WTC11 (cell line): ENCODE results near the gene OPRM1. TPM values are rescaled to one million over a fixed set of nuclear protein-coding genes. Genes with fewer than 3 reads are reported as not detected.

ENCODE experiments used
- ATAC-seq: fragments of 200-7000 bp; cut with Tn5 transposase; 2 replicates; pipeline ENCODE4 v1.10.0; 2021; ENCODE audit warnings: mild to moderate bottlenecking, moderate library complexity
- CTCF ChIA-PET: fragments of 300-600 bp; sonication (Branson Sonifier 250); formaldehyde crosslinking; loops from one replicate; lab custom pipeline; 2021; ENCODE audit warnings: antibody characterized with exemption; lab: Charles Lee
- POLR2A ChIA-PET: fragments of 350-600 bp; sonication (Branson Sonifier 250); formaldehyde crosslinking; loops from one replicate; lab custom pipeline; 2021; ENCODE audit warnings: antibody characterized with exemption; lab: Charles Lee
- DNase-seq: peaks from one replicate; pipeline ENCODE4 v3.0.0; 2021; ENCODE audit warnings: low spot score
- H3K27ac Mint-ChIP-seq: 2 replicates; pipeline ENCODE4 v1.8.0; 2021; ENCODE audit warnings: mixed read lengths
- H3K27me3 Mint-ChIP-seq: 2 replicates; pipeline ENCODE4 v1.8.0; 2021; ENCODE audit warnings: low read depth, mild to moderate bottlenecking, moderate library complexity, mixed read lengths
- H3K36me3 Mint-ChIP-seq: 2 replicates; pipeline ENCODE4 v1.8.0; 2021; ENCODE audit warnings: mixed read lengths
- H3K4me1 Mint-ChIP-seq: 2 replicates; pipeline ENCODE4 v1.8.0; 2022; ENCODE audit warnings: mixed read lengths
- H3K4me3 Mint-ChIP-seq: 2 replicates; pipeline ENCODE4 v1.8.0; 2021; ENCODE audit warnings: mild to moderate bottlenecking, moderate library complexity, mixed read lengths
- H3K9me3 Mint-ChIP-seq: 2 replicates; pipeline ENCODE4 v1.8.0; 2021; ENCODE audit warnings: mixed read lengths
- CBFB ChIP-seq: sonication (generic); formaldehyde crosslinking; IDR thresholded peaks from 2 replicates; pipeline ENCODE4 v1.8.1; 2022; ENCODE audit warnings: mild to moderate bottlenecking, low read depth, missing genetic modification reagents
- CREB1 ChIP-seq: sonication (generic); formaldehyde crosslinking; IDR thresholded peaks from 2 replicates; pipeline ENCODE4 v1.8.0; 2023; ENCODE audit warnings: mild to moderate bottlenecking, missing genetic modification reagents
- CTCF ChIP-seq: fragments of 200-600 bp; IDR thresholded peaks from 2 replicates; pipeline ENCODE4 v1.8.0; 2022; ENCODE audit warnings: antibody characterized with exemption
- E2F5 ChIP-seq: sonication (generic); formaldehyde crosslinking; IDR thresholded peaks from 2 replicates; pipeline ENCODE4 v1.8.1; 2022; ENCODE audit warnings: mild to moderate bottlenecking, moderate library complexity, missing genetic modification reagents
- EMX1 ChIP-seq: fragments of 250-450 bp; sonication (Bioruptor Pico); IDR thresholded peaks from 2 replicates; pipeline ENCODE4 v1.8.0; 2021; ENCODE audit warnings: mild to moderate bottlenecking
- ESRRA ChIP-seq: sonication (generic); formaldehyde crosslinking; IDR thresholded peaks from 2 replicates; pipeline ENCODE4 v1.8.1; 2022; ENCODE audit warnings: mild to moderate bottlenecking, missing genetic modification reagents, borderline replicate concordance
- NFATC4 ChIP-seq: fragments of 250-450 bp; sonication (Bioruptor Pico); IDR thresholded peaks from 2 replicates; pipeline ENCODE4 v1.9.0; 2021; ENCODE audit warnings: mild to moderate bottlenecking
- NFYB ChIP-seq: sonication (generic); formaldehyde crosslinking; conservative IDR thresholded peaks from 2 replicates; pipeline ENCODE4 v1.8.0; 2022; ENCODE audit warnings: low read depth, missing genetic modification reagents
- NR2C2 ChIP-seq: sonication (generic); formaldehyde crosslinking; IDR thresholded peaks from 2 replicates; pipeline ENCODE4 v1.8.0; 2022; ENCODE audit warnings: mild to moderate bottlenecking, missing genetic modification reagents
- NR3C1 ChIP-seq: sonication (generic); formaldehyde crosslinking; conservative IDR thresholded peaks from 2 replicates; pipeline ENCODE4 v1.8.1; 2023; ENCODE audit warnings: low read depth, mild to moderate bottlenecking, missing genetic modification reagents
- PRRX2 ChIP-seq: fragments of 250-450 bp; sonication (Bioruptor Pico); IDR thresholded peaks from 2 replicates; pipeline ENCODE4 v1.8.0; 2021; ENCODE audit warnings: mild to moderate bottlenecking
- RELA ChIP-seq: sonication (generic); formaldehyde crosslinking; IDR thresholded peaks from 2 replicates; pipeline ENCODE4 v1.8.1; 2022; ENCODE audit warnings: missing genetic modification reagents, mild to moderate bottlenecking, borderline replicate concordance
- RORB ChIP-seq: fragments of 250-450 bp; sonication (Bioruptor Pico); IDR thresholded peaks from 2 replicates; pipeline ENCODE4 v1.9.0; 2021; ENCODE audit warnings: mild to moderate bottlenecking
- SMAD3 ChIP-seq: sonication (generic); formaldehyde crosslinking; IDR thresholded peaks from 2 replicates; pipeline ENCODE4 v1.8.0; 2022; ENCODE audit warnings: missing genetic modification reagents, mild to moderate bottlenecking, borderline replicate concordance
- TCF7 ChIP-seq: sonication (generic); formaldehyde crosslinking; IDR thresholded peaks from 2 replicates; pipeline ENCODE4 v1.8.0; 2022; ENCODE audit warnings: mild to moderate bottlenecking, low read depth, missing genetic modification reagents, moderate library complexity
- ZBTB21 ChIP-seq: sonication (generic); formaldehyde crosslinking; IDR thresholded peaks from 2 replicates; pipeline ENCODE4 v1.8.1; 2023; ENCODE audit warnings: mild to moderate bottlenecking, missing genetic modification reagents, borderline replicate concordance
- ZMAT4 ChIP-seq: fragments of 250-450 bp; sonication (Bioruptor Pico); IDR thresholded peaks from 2 replicates; pipeline ENCODE4 v1.9.0; 2021; ENCODE audit warnings: mild to moderate bottlenecking
- ZNF121 ChIP-seq: sonication (generic); formaldehyde crosslinking; IDR thresholded peaks from 2 replicates; pipeline ENCODE4 v1.8.0; 2023; ENCODE audit warnings: missing genetic modification reagents
- ZNF317 ChIP-seq: sonication (generic); formaldehyde crosslinking; IDR thresholded peaks from 2 replicates; pipeline ENCODE4 v1.8.1; 2023; ENCODE audit warnings: low read depth, mild to moderate bottlenecking, moderate library complexity, missing genetic modification reagents, borderline replicate concordance
- ZNF425 ChIP-seq: fragments of 250-450 bp; sonication (Bioruptor Pico); conservative IDR thresholded peaks from 2 replicates; pipeline ENCODE4 v1.9.0; 2021; ENCODE audit warnings: mild to moderate bottlenecking
- ZSCAN18 ChIP-seq: fragments of 250-450 bp; sonication (Bioruptor Pico); IDR thresholded peaks from 2 replicates; pipeline ENCODE4 v2.1.2; 2022; ENCODE audit warnings: mild to moderate bottlenecking, moderate library complexity
- total RNA-seq: library from RNA; stranded (reverse); gene quantifications from 3 replicates; pipeline ENCODE4 v1.2.3, GENCODE V29; 2021
- TF ChIP-seq, protein P1 (sequence below): sonication (generic); formaldehyde crosslinking; IDR thresholded peaks from 2 replicates; pipeline ENCODE4 v1.8.0; 2022; ENCODE audit warnings: missing genetic modification reagents
- TF ChIP-seq, protein P2 (sequence below): sonication (generic); formaldehyde crosslinking; IDR thresholded peaks from 2 replicates; pipeline ENCODE4 v1.8.0; 2022; ENCODE audit warnings: mild to moderate bottlenecking, missing genetic modification reagents
- TF ChIP-seq, protein P3 (sequence below): sonication (generic); formaldehyde crosslinking; IDR thresholded peaks from 2 replicates; pipeline ENCODE4 v1.8.0; 2022; ENCODE audit warnings: mild to moderate bottlenecking, missing genetic modification reagents

The OPRM1 gene
- total RNA-seq, 1 experiment from 2014 or later: not detected

GRCh38 chr6:154161689-154162088 is 122.6 kb downstream of the OPRM1 start (continued):
- TF ChIP-seq E2F5 (CRISPR knock-in tag) (no peak), CBFB (CRISPR knock-in tag) (no peak), CTCF (no peak)

DNA sequence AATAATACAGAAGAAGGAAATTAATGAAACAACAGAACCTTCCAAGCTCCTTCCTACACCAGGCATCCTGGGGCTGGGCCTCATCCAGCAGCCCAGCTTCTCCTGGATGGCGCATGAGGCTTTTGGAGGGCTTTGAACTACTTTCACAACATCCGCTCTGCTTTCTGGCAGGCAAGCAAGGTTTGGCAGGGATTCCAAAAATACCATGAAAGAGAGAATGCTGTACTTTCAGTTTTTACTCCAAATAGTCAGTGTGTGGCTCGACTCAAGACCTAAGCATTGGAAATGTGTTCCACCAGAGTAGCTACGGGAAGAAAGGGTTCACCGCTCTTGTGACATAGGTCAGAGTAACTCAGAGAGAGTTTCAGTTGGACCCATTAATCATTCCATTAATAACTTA is 125.4 kb downstream of the OPRM1 start:
- DNase-seq (no peak), ATAC-seq (no peak)
- peaks cover 27% of the 10 kb centered on the region for H3K9me3 Mint-ChIP-seq
- POLR2A ChIA-PET: no interaction called here
- CTCF ChIA-PET: interaction anchor here (0.7 kb wide), 1 partner anchor 293 kb away, joined by 3 read pairs; no protein-coding TSS in a partner anchor
- H3K4me1 Mint-ChIP-seq: no peaks in the 10 kb centered on the region
- no peaks in the 10 kb centered on the region for H3K27me3 Mint-ChIP-seq
- peaks cover 10% of the 10 kb centered on the region; the same call in 1 of the 2 replicates for H3K36me3 Mint-ChIP-seq
- no peak overlapping the region for H3K4me3 Mint-ChIP-seq
- TF ChIP-seq ZNF317 (CRISPR knock-in tag): no peak
- H3K27ac Mint-ChIP-seq: no peak overlapping the region

GRCh38 chr6:154165478-154165877 is 126.4 kb downstream of the OPRM1 start:
- CTCF ChIA-PET: no interaction called here
- no peak for ATAC-seq
- DNase-seq: no peak

More at GRCh38 chr6:154165478-154165877, 126.4 kb downstream of the OPRM1 start:
- POLR2A ChIA-PET: no interaction called here
- H3K36me3 Mint-ChIP-seq: peaks cover 12% of the 10 kb centered on the region; the same call in 1 of the 2 replicates
- TF ChIP-seq NFATC4 (no peak), ZMAT4 (CRISPR knock-in tag) (no peak), TCF7 (CRISPR knock-in tag) (no peak), PRRX2 (CRISPR knock-in tag) (no peak), NR2C2 (CRISPR knock-in tag) (no peak), ZNF425 (CRISPR knock-in tag) (no peak), NR3C1 (CRISPR knock-in tag) (no peak), ZNF121 (no peak), ESRRA (no peak), CREB1 (CRISPR knock-in tag) (no peak), NFYB (no peak), SMAD3 (no peak), RELA (no peak), EMX1 (no peak), ZSCAN18 (CRISPR knock-in tag) (no peak), RORB (CRISPR knock-in tag) (no peak), ZBTB21 (no peak)
- TF ChIP-seq, protein P1, sequence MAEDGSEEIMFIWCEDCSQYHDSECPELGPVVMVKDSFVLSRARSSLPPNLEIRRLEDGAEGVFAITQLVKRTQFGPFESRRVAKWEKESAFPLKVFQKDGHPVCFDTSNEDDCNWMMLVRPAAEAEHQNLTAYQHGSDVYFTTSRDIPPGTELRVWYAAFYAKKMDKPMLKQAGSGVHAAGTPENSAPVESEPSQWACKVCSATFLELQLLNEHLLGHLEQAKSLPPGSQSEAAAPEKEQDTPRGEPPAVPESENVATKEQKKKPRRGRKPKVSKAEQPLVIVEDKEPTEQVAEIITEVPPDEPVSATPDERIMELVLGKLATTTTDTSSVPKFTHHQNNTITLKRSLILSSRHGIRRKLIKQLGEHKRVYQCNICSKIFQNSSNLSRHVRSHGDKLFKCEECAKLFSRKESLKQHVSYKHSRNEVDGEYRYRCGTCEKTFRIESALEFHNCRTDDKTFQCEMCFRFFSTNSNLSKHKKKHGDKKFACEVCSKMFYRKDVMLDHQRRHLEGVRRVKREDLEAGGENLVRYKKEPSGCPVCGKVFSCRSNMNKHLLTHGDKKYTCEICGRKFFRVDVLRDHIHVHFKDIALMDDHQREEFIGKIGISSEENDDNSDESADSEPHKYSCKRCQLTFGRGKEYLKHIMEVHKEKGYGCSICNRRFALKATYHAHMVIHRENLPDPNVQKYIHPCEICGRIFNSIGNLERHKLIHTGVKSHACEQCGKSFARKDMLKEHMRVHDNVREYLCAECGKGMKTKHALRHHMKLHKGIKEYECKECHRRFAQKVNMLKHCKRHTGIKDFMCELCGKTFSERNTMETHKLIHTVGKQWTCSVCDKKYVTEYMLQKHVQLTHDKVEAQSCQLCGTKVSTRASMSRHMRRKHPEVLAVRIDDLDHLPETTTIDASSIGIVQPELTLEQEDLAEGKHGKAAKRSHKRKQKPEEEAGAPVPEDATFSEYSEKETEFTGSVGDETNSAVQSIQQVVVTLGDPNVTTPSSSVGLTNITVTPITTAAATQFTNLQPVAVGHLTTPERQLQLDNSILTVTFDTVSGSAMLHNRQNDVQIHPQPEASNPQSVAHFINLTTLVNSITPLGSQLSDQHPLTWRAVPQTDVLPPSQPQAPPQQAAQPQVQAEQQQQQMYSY (CRISPR knock-in tag): no peak
- TF ChIP-seq, protein P2, sequence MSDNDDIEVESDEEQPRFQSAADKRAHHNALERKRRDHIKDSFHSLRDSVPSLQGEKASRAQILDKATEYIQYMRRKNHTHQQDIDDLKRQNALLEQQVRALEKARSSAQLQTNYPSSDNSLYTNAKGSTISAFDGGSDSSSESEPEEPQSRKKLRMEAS: no peak
- TF ChIP-seq, protein P3, sequence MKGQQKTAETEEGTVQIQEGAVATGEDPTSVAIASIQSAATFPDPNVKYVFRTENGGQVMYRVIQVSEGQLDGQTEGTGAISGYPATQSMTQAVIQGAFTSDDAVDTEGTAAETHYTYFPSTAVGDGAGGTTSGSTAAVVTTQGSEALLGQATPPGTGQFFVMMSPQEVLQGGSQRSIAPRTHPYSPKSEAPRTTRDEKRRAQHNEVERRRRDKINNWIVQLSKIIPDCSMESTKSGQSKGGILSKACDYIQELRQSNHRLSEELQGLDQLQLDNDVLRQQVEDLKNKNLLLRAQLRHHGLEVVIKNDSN: no peak
- H3K4me1 Mint-ChIP-seq: no peaks in the 10 kb centered on the region
- no peak overlapping the region for H3K27ac Mint-ChIP-seq
- no peaks in the 10 kb centered on the region for H3K27me3 Mint-ChIP-seq
- peaks cover 38% of the 10 kb centered on the region for H3K9me3 Mint-ChIP-seq
- H3K4me3 Mint-ChIP-seq: no peak overlapping the region
